GM18526 (cell line): ENCODE data around the gene MEI4.

Experiments
- POLR2A ChIP-seq: IDR thresholded peaks from 3 replicates; pipeline ENCODE4 v1.6.1; 2011; ENCODE audit not compliant: insufficient read length; ENCODE audit errors: extremely low read depth

Gene MEI4

DNA sequence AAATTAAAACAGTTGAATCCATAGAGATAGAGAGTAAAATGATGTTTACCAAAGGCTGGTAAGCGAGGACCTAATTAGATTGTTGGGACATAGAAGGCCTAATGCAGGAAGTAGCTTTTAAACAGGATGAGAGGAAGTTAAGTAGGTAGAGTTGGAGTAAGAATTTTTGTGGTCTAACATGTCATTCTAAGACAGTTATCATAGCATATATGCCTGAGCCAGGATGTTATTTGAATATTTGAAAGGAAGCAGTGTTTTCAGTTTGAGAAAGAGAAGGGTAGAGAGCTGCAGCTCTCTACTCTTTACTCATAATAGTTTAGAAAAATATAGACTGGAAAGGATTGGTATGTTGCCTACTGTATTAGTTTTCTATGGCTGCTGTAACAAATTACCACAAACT, 121.6 kb downstream of the MEI4 start:
- TF ChIP-seq POLR2A, result no peak

DNA sequence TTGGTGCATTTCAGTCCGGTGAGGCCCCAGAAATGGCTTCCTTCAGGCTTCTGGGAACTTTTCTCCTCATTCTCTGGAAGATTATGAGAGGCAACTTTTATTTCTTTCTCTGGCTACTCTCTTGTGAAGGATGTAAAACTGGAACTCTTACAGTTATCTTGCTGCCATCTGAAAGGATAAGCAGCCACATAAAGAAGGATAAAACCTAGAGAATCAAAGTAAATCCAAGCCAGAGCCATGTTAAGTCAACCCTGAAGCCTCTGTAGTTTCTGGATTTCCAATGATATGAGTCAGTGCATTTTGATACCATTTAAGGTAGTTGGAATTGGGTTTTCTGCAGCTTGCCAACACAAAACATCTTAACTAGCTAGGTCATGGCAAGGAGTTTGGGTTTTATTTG, 123.6 kb downstream of the MEI4 start:
- TF ChIP-seq POLR2A, result no peak

DNA sequence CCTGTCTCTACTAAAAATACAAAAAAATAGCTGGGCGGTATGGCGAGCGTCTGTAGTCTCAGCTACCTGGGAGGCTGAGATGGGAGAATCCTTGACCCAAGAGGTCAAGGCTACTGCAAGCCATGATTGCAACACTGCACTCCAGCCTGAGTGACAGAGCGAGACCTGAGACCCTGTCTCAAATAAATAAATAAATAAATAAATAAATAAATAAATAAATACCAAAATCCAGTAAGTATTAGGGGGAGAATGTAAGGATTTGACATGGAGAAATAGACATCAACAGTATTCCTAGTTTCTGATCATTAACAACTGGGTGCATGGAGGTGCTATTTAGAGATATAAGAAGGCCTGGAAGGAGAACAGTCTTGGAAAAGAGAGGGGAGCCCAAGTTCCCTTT, 125.7 kb downstream of the MEI4 start:
- TF ChIP-seq POLR2A, result no peak

DNA sequence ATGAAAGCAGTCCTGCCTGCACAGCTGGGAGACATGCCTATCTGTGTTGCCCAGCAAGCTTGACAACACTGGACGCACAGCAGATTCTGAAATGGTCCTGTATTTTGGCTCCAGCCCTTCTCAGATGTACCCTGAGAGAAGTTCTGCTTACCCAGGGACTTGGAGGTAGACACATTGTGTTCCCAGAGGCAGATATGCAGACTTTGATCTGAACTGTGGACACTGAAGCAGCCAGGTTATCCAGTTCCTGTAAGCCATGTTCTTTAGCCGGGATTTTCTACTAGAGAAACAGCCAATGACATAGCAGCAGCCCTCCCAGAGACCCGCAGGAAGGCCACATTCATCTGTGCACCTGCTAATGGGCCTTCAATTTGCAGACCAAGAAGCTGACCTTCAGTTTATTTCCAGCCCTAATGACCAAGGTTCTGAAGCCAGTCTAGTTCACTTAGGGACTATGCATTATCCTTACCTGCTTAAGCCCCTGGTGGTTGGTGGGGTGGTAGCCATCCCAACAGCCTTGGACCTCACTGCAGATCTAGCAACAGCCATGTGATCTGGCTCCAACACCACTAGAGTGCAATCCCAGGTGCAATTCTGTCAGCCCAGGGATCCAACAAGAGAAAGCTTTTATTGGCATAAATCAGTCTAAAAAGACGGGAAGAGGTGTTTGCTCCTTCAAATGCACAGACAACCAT, 134.2 kb downstream of the MEI4 start:
- no peak for TF ChIP-seq POLR2A

DNA sequence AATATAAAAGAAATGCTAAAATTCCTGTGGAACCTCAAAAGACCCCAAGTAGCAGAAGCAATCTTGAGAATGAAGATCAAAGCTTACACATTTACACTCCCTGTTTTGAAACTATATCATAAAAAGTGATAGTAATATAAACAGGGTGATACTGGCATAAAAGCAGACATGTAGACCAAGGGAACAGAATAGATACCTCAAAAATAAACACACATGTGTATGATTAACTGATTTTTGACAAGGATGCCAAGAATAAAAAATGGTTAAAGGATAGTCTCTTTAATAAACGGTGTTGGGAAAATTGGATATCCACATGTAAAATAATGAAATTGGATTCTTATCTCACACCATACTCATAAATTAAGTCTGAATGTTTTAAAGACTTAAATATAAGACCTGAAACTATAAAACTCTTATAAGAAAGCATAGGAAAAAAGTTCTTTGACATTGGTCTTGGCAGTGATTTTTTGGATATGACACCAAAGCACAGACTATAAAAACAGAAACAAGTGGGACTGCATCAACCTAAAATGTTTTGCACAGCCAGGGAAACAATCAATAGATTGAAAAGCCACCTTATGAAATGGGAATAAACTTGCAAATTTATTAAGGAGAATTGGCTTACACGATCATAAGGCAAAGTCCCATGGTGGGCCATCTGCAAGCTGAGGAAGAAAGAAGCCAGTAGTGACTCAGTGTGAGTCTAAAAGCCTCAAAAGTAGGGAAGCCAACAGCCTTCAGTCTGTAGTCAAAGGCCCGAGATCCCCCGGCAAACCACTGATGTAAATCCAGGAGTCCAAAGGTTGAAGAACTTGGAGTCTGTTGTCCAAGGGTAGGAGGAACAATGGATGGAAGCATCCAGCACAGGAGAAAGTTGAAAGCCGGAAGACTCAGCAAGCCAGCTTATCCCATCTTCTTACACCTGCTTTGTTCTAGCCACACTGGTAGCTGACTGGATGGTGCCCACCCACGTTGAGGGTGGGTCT, 144.3 kb downstream of the MEI4 start:
- no peak for TF ChIP-seq POLR2A

DNA sequence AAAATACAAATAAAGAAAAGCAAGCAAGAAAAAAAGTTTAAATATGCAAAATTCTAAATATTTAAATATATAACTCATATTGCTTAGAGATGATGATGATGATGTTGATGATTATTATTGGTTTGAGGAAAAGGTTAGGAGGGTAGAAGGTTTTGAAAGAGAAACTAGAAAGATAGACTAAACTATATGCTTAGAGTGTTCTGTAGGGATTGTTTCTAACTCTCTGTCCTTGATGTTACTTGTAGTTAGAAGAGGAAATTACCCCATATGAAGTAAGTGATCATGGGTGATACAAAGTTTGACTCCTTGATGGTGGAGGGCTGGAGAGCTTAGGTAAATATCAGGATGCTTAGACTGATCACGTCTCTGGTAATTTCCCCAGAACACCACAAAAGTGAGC, 159.5 kb downstream of the MEI4 start:
- TF ChIP-seq POLR2A, result no peak

DNA sequence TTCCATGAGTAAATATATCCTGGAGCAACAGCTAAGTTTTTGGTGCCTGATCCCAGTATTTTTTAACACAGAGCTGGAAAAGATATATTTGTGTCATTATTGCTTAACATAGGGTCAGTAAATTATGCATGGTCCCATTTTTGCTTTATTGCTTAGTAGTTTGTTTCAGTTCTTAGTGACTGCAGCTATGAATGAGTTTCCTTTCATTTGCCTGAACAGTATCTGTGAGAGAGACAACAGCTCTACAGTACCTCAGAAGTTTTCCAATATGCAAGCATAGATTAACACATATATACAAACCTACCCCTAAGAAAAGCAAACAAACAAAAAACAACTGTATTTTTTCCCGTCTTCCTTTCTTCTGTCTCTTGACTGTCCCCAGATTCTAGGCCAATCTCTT, 160.3 kb downstream of the MEI4 start:
- TF ChIP-seq POLR2A, result no peak

DNA sequence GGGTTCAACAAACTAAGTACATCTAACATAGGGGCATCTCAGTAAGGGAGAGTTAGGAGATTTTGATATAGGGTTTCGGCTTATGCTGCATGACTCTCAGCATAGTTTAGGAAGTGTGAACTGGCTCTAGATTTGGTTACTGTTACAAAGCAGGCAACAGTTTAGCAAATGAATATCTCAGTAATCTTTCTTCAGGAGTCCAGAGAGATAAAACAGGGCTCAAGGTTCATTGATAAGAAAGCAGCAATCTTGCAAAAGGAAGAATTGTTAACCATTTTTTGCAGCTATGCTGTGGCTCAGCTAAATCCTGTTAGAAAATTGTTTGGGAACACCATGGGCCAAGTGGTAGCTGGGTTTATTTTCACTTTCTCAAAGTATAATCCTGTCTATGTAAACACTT, 161.3 kb downstream of the MEI4 start:
- TF ChIP-seq POLR2A, result no peak

DNA sequence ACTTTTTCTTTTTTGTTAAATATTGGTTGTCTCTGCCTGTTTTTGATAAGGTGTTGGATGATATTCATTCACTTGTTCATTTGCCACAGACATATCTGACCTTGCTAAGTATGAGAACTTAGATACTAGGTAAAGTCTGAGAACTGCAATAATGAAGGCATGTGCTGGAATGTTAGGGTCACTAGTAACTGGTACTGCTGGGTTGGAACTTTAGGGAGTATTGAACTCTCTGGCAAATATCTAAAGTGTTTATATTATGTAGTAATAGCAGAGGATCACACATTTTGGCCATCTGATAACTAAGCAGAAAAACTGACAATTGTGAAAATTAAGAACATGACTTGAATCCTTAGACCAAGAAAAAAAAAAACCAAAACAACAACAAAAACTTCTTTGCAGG, 162.7 kb downstream of the MEI4 start:
- TF ChIP-seq POLR2A, result no peak

DNA sequence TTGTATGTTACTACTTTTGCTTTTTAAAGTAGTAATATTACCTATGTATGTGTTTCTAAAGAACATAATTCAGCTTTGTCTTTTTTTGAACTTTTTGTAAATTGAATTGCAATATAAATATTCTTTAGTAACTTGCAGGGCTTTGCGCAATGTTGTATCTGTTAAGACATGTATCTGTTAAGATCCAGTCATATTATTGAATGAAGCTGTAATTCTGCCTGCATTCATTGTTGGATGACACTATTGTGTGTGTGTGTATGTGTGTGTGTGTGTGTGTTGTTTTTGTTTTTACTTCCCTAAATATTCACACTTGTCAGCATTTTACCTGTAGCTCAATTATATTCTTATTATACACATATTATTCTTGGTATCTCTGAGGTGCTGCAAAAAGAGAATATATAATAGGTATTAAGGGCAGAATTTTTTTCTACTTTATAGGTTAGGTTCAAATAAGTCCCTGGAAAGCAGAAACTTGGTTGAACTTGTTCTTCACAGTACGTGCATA, 164.0 kb downstream of the MEI4 start:
- TF ChIP-seq POLR2A, result no peak

DNA sequence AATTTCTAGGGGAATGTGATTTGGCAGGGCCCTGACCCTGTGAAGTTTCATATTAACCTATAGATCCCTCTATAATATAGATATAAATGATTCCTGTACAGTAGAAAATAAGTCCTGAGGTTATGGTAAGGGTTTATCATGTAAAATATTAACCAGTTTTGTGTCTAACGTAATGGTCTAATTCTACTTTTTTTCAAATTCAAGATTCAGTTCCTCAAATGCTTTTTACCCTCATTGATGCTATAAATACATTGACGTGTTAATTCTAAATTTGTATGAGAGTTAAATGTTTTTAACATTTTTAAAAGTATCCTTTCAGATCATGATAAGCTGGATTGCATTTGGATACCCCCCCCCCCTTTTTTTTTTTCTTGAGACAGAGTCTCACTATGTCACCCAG, 169.4 kb downstream of the MEI4 start:
- no peak for TF ChIP-seq POLR2A

DNA sequence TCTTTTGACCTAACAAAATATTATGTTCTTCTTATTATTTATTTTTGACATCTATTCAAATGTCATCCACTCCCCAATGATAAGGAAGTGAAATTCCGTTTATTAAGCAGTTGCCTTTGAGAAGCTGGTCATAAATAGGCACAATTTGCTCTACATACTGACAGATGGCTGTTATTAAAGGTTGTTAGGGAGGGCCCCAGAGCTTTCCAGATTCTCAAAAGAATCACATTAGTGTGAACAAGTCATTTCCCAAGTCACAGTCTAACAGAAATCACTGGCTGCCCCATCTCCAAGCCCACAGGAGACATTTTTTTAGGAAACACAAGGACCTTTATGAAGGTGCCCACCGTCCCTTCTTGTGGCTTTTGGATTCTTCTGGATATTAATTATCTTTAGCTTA, 172.4 kb downstream of the MEI4 start:
- TF ChIP-seq POLR2A, result no peak

DNA sequence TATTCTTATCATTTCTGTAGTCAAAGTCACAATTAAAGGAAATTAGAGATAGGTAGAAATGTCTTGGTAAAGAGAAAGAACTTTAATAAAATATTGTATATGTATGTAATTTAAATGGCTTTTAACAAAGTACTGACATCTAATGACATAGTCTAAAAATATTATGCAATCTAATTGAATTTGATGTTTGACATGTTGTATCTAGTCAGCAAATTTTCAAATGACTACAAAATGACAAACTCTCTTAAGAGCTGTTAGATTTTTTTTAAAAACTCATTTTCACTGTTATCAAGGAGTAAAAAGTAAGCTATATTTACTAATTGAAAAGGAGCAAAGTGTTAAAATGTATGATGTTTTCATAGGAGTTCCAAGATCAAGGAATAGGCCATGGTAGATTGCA, 176.9 kb downstream of the MEI4 start:
- no peak for TF ChIP-seq POLR2A

DNA sequence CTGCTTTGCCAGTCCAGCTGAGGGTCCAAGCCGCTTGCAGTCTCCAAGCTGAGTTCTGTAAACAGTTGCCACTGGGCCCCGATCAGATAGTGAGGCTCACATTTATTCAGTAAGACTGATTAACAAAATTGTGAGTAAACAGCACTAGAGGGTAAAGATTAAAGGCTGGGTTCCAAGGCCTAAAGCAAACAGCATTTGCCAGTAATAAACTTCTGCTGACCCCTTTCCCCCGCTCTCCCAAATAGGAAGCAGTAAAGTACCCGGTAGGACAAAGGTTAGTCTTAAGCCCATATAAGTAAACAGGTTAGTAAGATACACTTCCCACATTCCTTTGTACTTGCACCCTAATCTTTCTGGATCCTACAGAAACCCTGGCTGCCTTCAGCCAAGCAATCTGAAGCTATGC, 181.8 kb downstream of the MEI4 start:
- no peak for TF ChIP-seq POLR2A

DNA sequence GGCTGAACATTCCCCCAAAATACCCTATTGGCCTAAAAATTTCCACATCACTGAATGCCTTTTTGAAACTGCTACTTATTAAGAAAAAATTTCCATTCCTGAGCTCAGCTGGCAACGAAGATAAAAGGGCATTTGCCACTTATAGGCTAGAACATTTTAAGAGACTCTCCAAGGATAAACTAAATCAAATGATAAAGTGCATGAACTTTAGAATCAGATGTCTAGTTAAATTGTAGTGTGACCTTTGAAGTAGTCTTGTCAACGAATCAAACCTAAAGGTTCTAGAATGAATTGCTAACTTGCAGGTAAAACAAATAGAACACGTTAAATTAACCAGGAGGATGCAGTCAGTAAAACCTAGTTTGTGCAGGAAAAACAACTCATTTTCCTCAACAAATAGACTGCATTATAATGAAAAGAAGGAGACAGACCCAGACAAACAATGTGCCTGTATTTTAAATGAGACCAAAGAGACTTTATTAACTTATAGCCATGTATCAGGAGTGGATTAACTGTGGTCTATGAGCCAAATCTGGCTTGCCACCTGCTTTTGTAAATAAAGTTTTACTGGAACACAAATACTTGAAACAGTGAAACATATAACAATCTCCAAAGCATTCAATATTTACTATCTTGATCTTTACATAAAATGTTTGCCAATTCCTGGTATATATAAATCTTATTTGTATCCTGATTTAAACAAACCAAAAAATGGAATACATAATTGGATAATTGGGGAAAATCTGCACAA, 184.4 kb downstream of the MEI4 start:
- TF ChIP-seq POLR2A, result no peak
